ENCODE data around the gene SPDYC. TPM values are rescaled to one million over a fixed set of nuclear protein-coding genes. Genes with fewer than 3 reads are reported as not detected.

Gene SPDYC
- total and polyA plus RNA-seq, 9 of the 15 experiments (the other 6 are each of a cell fraction or from before 2014, with no cell fraction given): 4.4 to 18.8 (median 9.2) TPM

DNA sequence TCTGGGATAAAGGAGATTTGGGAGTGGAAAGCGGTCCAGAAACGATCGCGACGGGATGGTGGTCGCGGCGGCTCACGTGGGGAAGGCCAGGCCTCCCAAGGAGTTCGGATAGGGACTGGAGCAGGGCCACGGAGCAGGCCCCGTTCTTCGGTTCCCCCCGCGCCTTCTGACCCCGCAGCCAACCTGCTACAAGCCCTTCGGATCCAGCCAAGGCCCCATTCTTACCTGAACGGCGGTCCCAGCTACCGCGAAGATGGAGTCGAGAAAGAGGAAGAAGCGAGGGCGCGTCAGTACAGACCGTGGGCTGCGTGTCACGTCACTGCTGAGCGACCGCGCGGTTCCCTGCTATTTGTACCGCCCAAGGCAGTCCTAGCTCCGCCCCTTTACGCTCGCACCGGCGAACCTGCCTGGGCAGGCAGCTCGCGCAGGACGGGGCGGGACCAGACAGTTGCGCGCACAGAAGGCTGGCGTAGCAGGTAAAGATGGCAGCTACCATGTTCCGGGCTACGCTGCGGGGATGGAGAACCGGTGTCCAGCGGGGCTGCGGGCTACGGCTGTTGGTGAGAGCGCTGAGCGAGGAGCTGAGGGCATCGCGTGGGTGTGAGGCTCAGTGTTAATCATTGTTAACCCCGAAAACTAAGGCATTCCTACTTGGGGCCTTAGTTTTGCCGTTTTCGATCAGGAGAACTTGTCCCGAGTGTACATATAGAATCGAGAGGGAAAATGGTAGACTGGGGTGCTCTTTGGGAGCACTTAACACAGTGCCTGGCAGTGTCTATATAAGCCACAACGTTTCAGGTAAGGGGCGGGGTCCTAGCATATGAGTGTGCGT is 48.0 kb upstream of the SPDYC start, which contains the start of the genes FAU and MRPL49 (continued):
- TF ChIP-seq, protein P1, sequence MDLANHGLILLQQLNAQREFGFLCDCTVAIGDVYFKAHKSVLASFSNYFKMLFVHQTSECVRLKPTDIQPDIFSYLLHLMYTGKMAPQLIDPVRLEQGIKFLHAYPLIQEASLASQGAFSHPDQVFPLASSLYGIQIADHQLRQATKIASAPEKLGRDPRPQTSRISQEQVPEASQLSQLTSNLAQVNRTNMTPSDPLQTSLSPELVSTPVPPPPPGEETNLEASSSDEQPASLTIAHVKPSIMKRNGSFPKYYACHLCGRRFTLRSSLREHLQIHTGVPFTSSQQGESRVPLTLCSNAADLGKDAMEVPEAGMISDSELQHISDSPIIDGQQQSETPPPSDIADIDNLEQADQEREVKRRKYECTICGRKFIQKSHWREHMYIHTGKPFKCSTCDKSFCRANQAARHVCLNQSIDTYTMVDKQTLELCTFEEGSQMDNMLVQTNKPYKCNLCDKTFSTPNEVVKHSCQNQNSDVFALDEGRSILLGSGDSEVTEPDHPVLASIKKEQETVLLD (IDR thresholded peaks at IDR 0.05): peak; percentile 91
- TF ChIP-seq MXI1 (IDR thresholded peaks at IDR 0.05; ENCODE audit: low read depth, low read length) (peak; percentile 77; the same call in 1 of the 2 replicates), ETV1 (tag; conservative IDR thresholded peaks at IDR 0.05; ENCODE audit: low read depth) (no peak), HDAC8 (tag; IDR thresholded peaks at IDR 0.05) (no peak), HIVEP1 (CRISPR knock-in tag; IDR thresholded peaks at IDR 0.05) (no peak), MCM7 (IDR thresholded peaks at IDR 0.05) (no peak), HNRNPLL (IDR thresholded peaks at IDR 0.05; ENCODE audit: low read depth, low read length, poor library complexity, severe bottlenecking) (peak; percentile 86), ZKSCAN1 (IDR thresholded peaks at IDR 0.05; ENCODE audit: low read depth, low read length) (peak; percentile 31; the same call in 1 of the 2 replicates), NCOR1 (IDR thresholded peaks at IDR 0.05) (no peak), SLC30A9 (CRISPR knock-in tag; IDR thresholded peaks at IDR 0.05) (no peak), DDX20 (tag; IDR thresholded peaks at IDR 0.05; ENCODE audit: low read depth) (no peak), SRSF1 (IDR thresholded peaks at IDR 0.05; ENCODE audit: low read depth, low read length) (no peak), ZNF696 (CRISPR knock-in tag; conservative IDR thresholded peaks at IDR 0.05) (no peak), RBM14 (IDR thresholded peaks at IDR 0.05; ENCODE audit: borderline replicate concordance, insufficient read depth, low read depth, low read length) (no peak), ZNF764 (CRISPR knock-in tag; IDR thresholded peaks at IDR 0.05; ENCODE audit: low read depth) (no peak), BRF1 (IDR thresholded peaks at IDR 0.05; ENCODE audit: borderline replicate concordance, extremely low read depth, insufficient read length) (no peak)
- TF ChIP-seq, protein P2, sequence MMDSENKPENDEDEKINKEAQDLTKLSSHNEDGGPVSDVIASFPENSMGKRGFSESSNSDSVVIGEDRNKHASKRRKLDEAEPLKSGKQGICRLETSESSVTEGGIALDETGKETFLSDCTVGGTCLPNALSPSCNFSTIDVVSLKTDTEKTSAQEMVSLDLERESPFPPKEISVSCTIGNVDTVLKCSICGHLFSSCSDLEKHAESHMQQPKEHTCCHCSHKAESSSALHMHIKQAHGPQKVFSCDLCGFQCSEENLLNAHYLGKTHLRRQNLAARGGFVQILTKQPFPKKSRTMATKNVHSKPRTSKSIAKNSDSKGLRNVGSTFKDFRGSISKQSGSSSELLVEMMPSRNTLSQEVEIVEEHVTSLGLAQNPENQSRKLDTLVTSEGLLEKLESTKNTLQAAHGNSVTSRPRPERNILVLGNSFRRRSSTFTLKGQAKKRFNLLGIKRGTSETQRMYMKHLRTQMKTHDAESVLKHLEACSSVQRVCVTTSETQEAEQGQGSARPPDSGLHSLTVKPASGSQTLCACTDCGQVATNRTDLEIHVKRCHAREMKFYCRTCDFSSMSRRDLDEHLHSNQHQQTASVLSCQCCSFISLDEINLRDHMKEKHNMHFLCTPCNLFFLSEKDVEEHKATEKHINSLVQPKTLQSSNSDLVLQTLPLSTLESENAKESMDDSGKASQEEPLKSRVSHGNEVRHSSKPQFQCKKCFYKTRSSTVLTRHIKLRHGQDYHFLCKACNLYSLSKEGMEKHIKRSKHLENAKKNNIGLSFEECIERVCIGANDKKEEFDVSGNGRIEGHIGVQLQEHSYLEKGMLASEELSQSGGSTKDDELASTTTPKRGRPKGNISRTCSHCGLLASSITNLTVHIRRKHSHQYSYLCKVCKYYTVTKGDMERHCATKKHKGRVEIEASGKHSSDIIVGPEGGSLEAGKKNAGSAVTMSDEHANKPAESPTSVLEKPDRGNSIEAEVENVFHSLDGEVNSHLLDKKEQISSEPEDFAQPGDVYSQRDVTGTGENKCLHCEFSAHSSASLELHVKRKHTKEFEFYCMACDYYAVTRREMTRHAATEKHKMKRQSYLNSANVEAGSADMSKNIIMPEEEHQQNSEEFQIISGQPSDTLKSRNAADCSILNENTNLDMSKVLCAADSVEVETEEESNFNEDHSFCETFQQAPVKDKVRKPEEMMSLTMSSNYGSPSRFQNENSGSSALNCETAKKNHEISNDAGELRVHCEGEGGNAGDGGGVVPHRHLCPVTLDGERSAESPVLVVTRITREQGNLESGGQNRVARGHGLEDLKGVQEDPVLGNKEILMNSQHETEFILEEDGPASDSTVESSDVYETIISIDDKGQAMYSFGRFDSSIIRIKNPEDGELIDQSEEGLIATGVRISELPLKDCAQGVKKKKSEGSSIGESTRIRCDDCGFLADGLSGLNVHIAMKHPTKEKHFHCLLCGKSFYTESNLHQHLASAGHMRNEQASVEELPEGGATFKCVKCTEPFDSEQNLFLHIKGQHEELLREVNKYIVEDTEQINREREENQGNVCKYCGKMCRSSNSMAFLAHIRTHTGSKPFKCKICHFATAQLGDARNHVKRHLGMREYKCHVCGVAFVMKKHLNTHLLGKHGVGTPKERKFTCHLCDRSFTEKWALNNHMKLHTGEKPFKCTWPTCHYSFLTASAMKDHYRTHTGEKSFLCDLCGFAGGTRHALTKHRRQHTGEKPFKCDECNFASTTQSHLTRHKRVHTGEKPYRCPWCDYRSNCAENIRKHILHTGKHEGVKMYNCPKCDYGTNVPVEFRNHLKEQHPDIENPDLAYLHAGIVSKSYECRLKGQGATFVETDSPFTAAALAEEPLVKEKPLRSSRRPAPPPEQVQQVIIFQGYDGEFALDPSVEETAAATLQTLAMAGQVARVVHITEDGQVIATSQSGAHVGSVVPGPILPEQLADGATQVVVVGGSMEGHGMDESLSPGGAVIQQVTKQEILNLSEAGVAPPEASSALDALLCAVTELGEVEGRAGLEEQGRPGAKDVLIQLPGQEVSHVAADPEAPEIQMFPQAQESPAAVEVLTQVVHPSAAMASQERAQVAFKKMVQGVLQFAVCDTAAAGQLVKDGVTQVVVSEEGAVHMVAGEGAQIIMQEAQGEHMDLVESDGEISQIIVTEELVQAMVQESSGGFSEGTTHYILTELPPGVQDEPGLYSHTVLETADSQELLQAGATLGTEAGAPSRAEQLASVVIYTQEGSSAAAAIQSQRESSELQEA (IDR thresholded peaks at IDR 0.05; ENCODE audit: low read depth): no peak
- TF ChIP-seq, protein P3, sequence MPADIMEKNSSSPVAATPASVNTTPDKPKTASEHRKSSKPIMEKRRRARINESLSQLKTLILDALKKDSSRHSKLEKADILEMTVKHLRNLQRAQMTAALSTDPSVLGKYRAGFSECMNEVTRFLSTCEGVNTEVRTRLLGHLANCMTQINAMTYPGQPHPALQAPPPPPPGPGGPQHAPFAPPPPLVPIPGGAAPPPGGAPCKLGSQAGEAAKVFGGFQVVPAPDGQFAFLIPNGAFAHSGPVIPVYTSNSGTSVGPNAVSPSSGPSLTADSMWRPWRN (IDR thresholded peaks at IDR 0.05; ENCODE audit: low read depth): no peak
